Heart right ventricle (tissue), 16 donors: ENCODE results near the gene SPTBN2. TPM values are rescaled to one million over a fixed set of nuclear protein-coding genes. Genes with fewer than 3 reads are reported as not detected.
A peak's percentile ranks its signal among the peaks of the same experiment; 100 is the strongest.

ENCODE experiments used
- ATAC-seq, 8 donors: fragments of 200-7000 bp; cut with Tn5 transposase; one replicate each; pipeline ENCODE4 v1.9.1; 2020; ENCODE audit warnings: mild to moderate bottlenecking in 8 of 8, moderate library complexity in 8 of 8, moderate number of reproducible peaks in 1 of 8
- DNase-seq, 2 donors: peaks; one replicate each; pipeline ENCODE4 v3.0.0-alpha.2; 2020
- H3K27ac ChIP-seq, 10 donors: fragments of 200-600 bp; sonication (generic) in 2 of 10; one replicate each; pipeline versions ENCODE4 v1.5.0 to v1.8.0; 2020 to 2022; ENCODE audit warnings: mild to moderate bottlenecking in 3 of 10
- H3K27me3 ChIP-seq, 7 donors: fragments of 200-600 bp; one replicate each; pipeline ENCODE4 v1.8.0; 2021 to 2022; ENCODE audit warnings: mild to moderate bottlenecking in 2 of 7
- H3K36me3 ChIP-seq, 9 donors: fragments of 200-600 bp; sonication (generic) in 1 of 9; one replicate each; pipeline versions ENCODE4 v1.5.0 to v1.8.0; 2020 to 2022; ENCODE audit warnings: mild to moderate bottlenecking in 2 of 9
- H3K4me1 ChIP-seq, 9 donors: fragments of 200-600 bp; sonication (generic) in 1 of 9; one replicate each; pipeline versions ENCODE4 v1.5.0 to v1.8.0; 2020 to 2022; ENCODE audit warnings: mild to moderate bottlenecking in 4 of 9
- H3K4me3 ChIP-seq, 10 donors: fragments of 200-600 bp; sonication (generic) in 2 of 10; one replicate each; pipeline versions ENCODE4 v1.5.0 to v1.8.0; 2020 to 2022; ENCODE audit warnings: mild to moderate bottlenecking in 7 of 10, moderate library complexity in 2 of 10
- H3K9me3 ChIP-seq, 11 donors: fragments of 200-600 bp in 10 of 11; sonication (generic) in 2 of 11; one replicate each; pipeline versions ENCODE4 v1.5.0 to v1.8.0; 2013 to 2022; ENCODE audit warnings: mild to moderate bottlenecking in 2 of 11, control low read depth in 1 of 11, moderate library complexity in 1 of 11
- CTCF ChIP-seq, 9 donors: fragments of 200-600 bp; sonication (generic) in 2 of 9; IDR thresholded peaks; one replicate each; pipeline versions ENCODE4 v1.5.0 to v1.8.0; 2021 to 2022; ENCODE audit warnings: antibody characterized with exemption in 9 of 9, mild to moderate bottlenecking in 5 of 9, moderate library complexity in 1 of 9
- WGBS, 2 donors: extraction: QIAGEN DNeasy Blood & Tissue Kit; methylation state at CpG; one replicate each; pipeline ENCODE4 v1.1.7; 2013; ENCODE audit warnings: inconsistent platforms in 1 of 2; 5-methylcytosine and 5-hydroxymethylcytosine counted together
- intact Hi-C, 10 donors: fragments of 100-400 bp; cut with DNase I; formaldehyde crosslinking; loops; one replicate each; pipeline versions ENCODE4 v1.11.1 to v1.14.2; 2022
- polyA plus RNA-seq, 2 donors: library from polyadenylated mRNA; stranded (reverse); fragments of 200-250 nt; gene quantifications; one replicate each; pipeline ENCODE4 v1.2.3, GENCODE V29; 2013
- total RNA-seq, 10 donors: library from RNA; stranded (reverse); fragmentation: NEBNext Ultra II Directional in 3 of 10; extraction: Animal tissue kit (Norgen Biotek cat#: 25700) in 3 of 10; gene quantifications; one replicate each; pipeline versions ENCODE4 v1.2.1 to v1.2.4, GENCODE V29; 2021 to 2023
- donor health status: Arrhythmogenic right ventricular cardiomyopathy.
- donor health status: ischemic (EF 13 %, LVEDD 7.1; RV severe dilation, severe dysfunction).
- donor health status: healthy with polysubstance abuse.
- donor health status: DM: no; HTN: yes; CAD: no.
- donor health status: DM: no; HTN: no; CAD: no.
- donor health status: ischemic (EF 25% LVEDD 6.9; RV normal size, moderate dysfunction).
- donor health status: ischemic (EF 25% LVEDD 5.7; RV mildly dilated, moderate dysfunction).
- donor health status: healthy.
- donor health status: DM: yes; HTN: yes; CAD: no.
- donor health status: Ischemic cardiomyopathy.
- donor health status: ischemic (EF 35%, LVEDD 5.7; RV mildly dilated, moderate dysfunction).
- donor health status: nonischemic (EF 11% LVEDD 7.7; RV severe dilation, severe dysfunction).
- donor health status: DM: yes; HTN: yes; CAD: no.
- donor health status: PGD.
- donor health status: ischemic (EF 29% LVEDD 5.4; RV normal size, mild dysfunction).
- donor health status: nonischemic (EF 23%, LVEDD 6.1; RV moderate dilation, normal function).

Gene SPTBN2
- total and polyA plus RNA-seq, 12 donors = 0.23 to 2.3 (median 1.0) TPM

- intact Hi-C loops = loop anchor here in 3 of 10 donors (5.0 to 10.0 kb wide), 3 partner anchors 117 to 284 kb away; no protein-coding TSS in a partner anchor
- ATAC-seq (no peak), DNase-seq (no peak)
- no peaks in the 10 kb centered on the region for H3K27me3 ChIP-seq
- no peak for TF ChIP-seq CTCF (IDR thresholded peaks at IDR 0.05)
- no peak overlapping the region for H3K4me3 ChIP-seq
- 83 to 84% methylated on average over 28 of the region's 28 CpGs for WGBS, 2 donors
- no peak overlapping the region for H3K27ac ChIP-seq
- H3K4me1 ChIP-seq = no peaks in the 10 kb centered on the region
- no peaks in the 10 kb centered on the region for H3K9me3 ChIP-seq
- H3K36me3 ChIP-seq = peaks cover 0 to 5% (median 0%) of the 10 kb centered on the region in 9 donors
These were observed 40.2 kb downstream of the SPTBN2 start for GRCh38 chr11:66688561-66689534.

GRCh38 chr11:66687831-66688281 is 41.2 kb downstream of the SPTBN2 start:
- Histone ChIP-seq H3K4me1 (no peaks in the 10 kb centered on the region), H3K27ac (no peak overlapping the region), H3K4me3 (no peak overlapping the region), H3K36me3 (peaks cover 0 to 5% (median 0%) of the 10 kb centered on the region in 9 donors), H3K9me3 (no peaks in the 10 kb centered on the region), H3K27me3 (no peaks in the 10 kb centered on the region)
- TF ChIP-seq CTCF (IDR thresholded peaks at IDR 0.05) = no peak
- no peak for ATAC-seq
- 77 to 79% methylated on average over 13 of the region's 13 CpGs for WGBS, 2 donors
- intact Hi-C loops = loop anchor here in 3 of 10 donors (5.0 to 10.0 kb wide), 3 partner anchors 116 to 283 kb away; no protein-coding TSS in a partner anchor
- DNase-seq = no peak

GRCh38 chr11:66686801-66687750 is 41.9 kb downstream of the SPTBN2 start:
- no peaks in the 10 kb centered on the region for H3K27me3 ChIP-seq
- H3K4me1 ChIP-seq = no peaks in the 10 kb centered on the region
- no peak for DNase-seq
- H3K9me3 ChIP-seq = no peaks in the 10 kb centered on the region
- H3K4me3 ChIP-seq = no peak overlapping the region
- intact Hi-C loops = loop anchor here in 3 of 10 donors (5.0 to 10.0 kb wide), 3 partner anchors 115 to 282 kb away; no protein-coding TSS in a partner anchor
- no peak for TF ChIP-seq CTCF (IDR thresholded peaks at IDR 0.05)
- no peak overlapping the region for H3K27ac ChIP-seq
- ATAC-seq = peak in 4 of 8 donors; percentile 9 to 44 (median 26)
- peaks cover 0 to 5% (median 0%) of the 10 kb centered on the region in 9 donors for H3K36me3 ChIP-seq
- 89 to 92% methylated on average over 32 to 33 of the region's 33 CpGs for WGBS, 2 donors
